H1 (cell line): ENCODE measurements around the gene STK16.

Source experiments
- CREB1 ChIP-seq: IDR thresholded peaks from 2 replicates; pipeline ENCODE4 v1.6.1; 2012; ENCODE audit warnings: inconsistent platforms
- CTCF ChIP-seq, 3 experiments: IDR thresholded peaks; 1 replicate in 2 of 3; 2 replicates in 1 of 3; pipeline versions ENCODE4 v1.5.1 to v1.6.1; 2011; ENCODE audit warnings: low read length in 3 of 3, mild to moderate bottlenecking in 3 of 3, inconsistent platforms in 2 of 3, low read depth in 1 of 3, moderate library complexity in 1 of 3; ENCODE audit not compliant: insufficient read depth in 1 of 3; ENCODE audit errors: control extremely low read depth in 1 of 3
- EGR1 ChIP-seq: IDR thresholded peaks from 2 replicates; pipeline ENCODE4 v1.6.1; 2011; ENCODE audit warnings: low read depth, low read length, borderline replicate concordance
- EP300 ChIP-seq, 2 experiments: IDR thresholded peaks; 1 replicate in 1 of 2; 2 replicates in 1 of 2; pipeline ENCODE4 v1.6.1; 2011 to 2012; ENCODE audit warnings: low read depth in 2 of 2, low read length in 2 of 2, mild to moderate bottlenecking in 2 of 2, borderline replicate concordance in 1 of 2, inconsistent platforms in 1 of 2, moderate library complexity in 1 of 2
- EZH2 ChIP-seq: fragments of 200-600 bp; sonication (generic); IDR thresholded peaks from 2 replicates; pipeline ENCODE4 v1.7.1; 2012; ENCODE audit warnings: low read depth, mild to moderate bottlenecking, moderate library complexity, low read length, inconsistent platforms; ENCODE audit not compliant: severe bottlenecking
- KDM5A ChIP-seq: fragments of 200-600 bp; IDR thresholded peaks from 2 replicates; pipeline ENCODE4 v1.7.1; 2012; ENCODE audit warnings: mild to moderate bottlenecking, low read length, inconsistent platforms, mixed read lengths
- POLR2A ChIP-seq, 2 experiments: IDR thresholded peaks; 1 replicate in 1 of 2; 2 replicates in 1 of 2; pipeline ENCODE4 v1.6.1; 2011; ENCODE audit warnings: low read depth in 2 of 2, low read length in 2 of 2, mild to moderate bottlenecking in 2 of 2; ENCODE audit errors: control extremely low read depth in 1 of 2
- POLR2AphosphoS5 ChIP-seq: IDR thresholded peaks from 2 replicates; pipeline ENCODE4 v1.6.1; 2011; ENCODE audit warnings: low read depth, low read length
- RFX5 ChIP-seq: IDR thresholded peaks from 2 replicates; pipeline ENCODE4 v1.6.1; 2011; ENCODE audit warnings: low read depth, low read length, improper control_type of control experiment, borderline replicate concordance
- SP1 ChIP-seq: IDR thresholded peaks from 2 replicates; pipeline ENCODE4 v1.6.1; 2011; ENCODE audit warnings: low read depth, low read length
- SUZ12 ChIP-seq: fragments of 200-600 bp; sonication (generic); IDR thresholded peaks from 2 replicates; pipeline ENCODE4 v1.6.1; 2012; ENCODE audit warnings: mild to moderate bottlenecking, inconsistent platforms, low read length, moderate library complexity, mixed read lengths
- TAF1 ChIP-seq: IDR thresholded peaks from 2 replicates; pipeline ENCODE4 v1.6.1; 2011; ENCODE audit warnings: mild to moderate bottlenecking, low read depth, low read length
- TF ChIP-seq, protein P1 (sequence below): IDR thresholded peaks from 2 replicates; pipeline ENCODE4 v1.6.1; 2011; ENCODE audit warnings: low read depth, mild to moderate bottlenecking, low read length; ENCODE audit not compliant: insufficient read depth
- TF ChIP-seq, protein P2 (sequence below): IDR thresholded peaks from 2 replicates; pipeline ENCODE4 v1.6.1; 2012; ENCODE audit warnings: inconsistent platforms

GRCh38 chr2:219252570-219252899 lies 7.3 kb downstream of the STK16 start:
- no peak for TF ChIP-seq CREB1
- no peak for TF ChIP-seq EZH2
- TF ChIP-seq EGR1, result no peak
- TF ChIP-seq, protein P1, sequence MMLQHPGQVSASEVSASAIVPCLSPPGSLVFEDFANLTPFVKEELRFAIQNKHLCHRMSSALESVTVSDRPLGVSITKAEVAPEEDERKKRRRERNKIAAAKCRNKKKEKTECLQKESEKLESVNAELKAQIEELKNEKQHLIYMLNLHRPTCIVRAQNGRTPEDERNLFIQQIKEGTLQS, result no peak
- no peak for TF ChIP-seq TAF1
- no peak for TF ChIP-seq CTCF (IDR thresholded peaks at IDR 0.05; ENCODE audit: control extremely low read depth in 1 of 3, insufficient read depth in 1 of 3, low read depth in 1 of 3, low read length in 3 of 3)
- TF ChIP-seq SUZ12, result 0 out of 2 replicates have a peak, but pooled peaks have one; percentile 38
- TF ChIP-seq, protein P2, sequence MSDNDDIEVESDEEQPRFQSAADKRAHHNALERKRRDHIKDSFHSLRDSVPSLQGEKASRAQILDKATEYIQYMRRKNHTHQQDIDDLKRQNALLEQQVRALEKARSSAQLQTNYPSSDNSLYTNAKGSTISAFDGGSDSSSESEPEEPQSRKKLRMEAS, result no peak
- TF ChIP-seq SP1, result no peak
- TF ChIP-seq POLR2A (IDR thresholded peaks at IDR 0.05; ENCODE audit: control extremely low read depth in 1 of 2, low read depth in 2 of 2, low read length in 2 of 2), result no peak
- no peak for TF ChIP-seq EP300 (IDR thresholded peaks at IDR 0.05; ENCODE audit: borderline replicate concordance in 1 of 2, low read depth in 2 of 2, low read length in 2 of 2)
- TF ChIP-seq RFX5, result no peak
- no peak for TF ChIP-seq POLR2AphosphoS5
- TF ChIP-seq KDM5A, result no peak
